Keratinocyte (primary cell): Measurements from ENCODE around the gene C8B. TPM values are rescaled to one million over a fixed set of nuclear protein-coding genes. Genes with fewer than 3 reads are reported as not detected.

ENCODE experiments used
- DNase-seq: peaks from one replicate; pipeline ENCODE4 v3.0.0-alpha.2; 2011; ENCODE audit warnings: low read depth, missing footprints, low spot score
- FAIRE-seq: peaks from 2 replicates; lab custom pipeline; 2011; peaks lifted over from hg19 to GRCh38; lab: Jason Lieb, UNC
- H2AFZ ChIP-seq: 2 replicates; pipeline ENCODE4 v1.6.0; 2012; ENCODE audit warnings: low read length, control low read depth, inconsistent platforms; ENCODE audit not compliant: control insufficient read depth
- H3K27ac ChIP-seq: 2 replicates; pipeline ENCODE4 v1.5.1; 2011; ENCODE audit warnings: low read length; ENCODE audit not compliant: control insufficient read depth, insufficient read depth
- H3K27me3 ChIP-seq: 3 replicates; pipeline ENCODE4 v1.6.0; 2011; ENCODE audit warnings: low read length; ENCODE audit not compliant: control insufficient read depth, insufficient read depth; ENCODE audit errors: extremely low read depth
- H3K36me3 ChIP-seq, 2 experiments: 2 replicates in 1 of 2; 3 replicates in 1 of 2; pipeline ENCODE4 v1.5.1; 2011; ENCODE audit warnings: low read length in 2 of 2, mild to moderate bottlenecking in 1 of 2; ENCODE audit not compliant: control insufficient read depth in 2 of 2, insufficient read depth in 2 of 2; ENCODE audit errors: extremely low read depth in 1 of 2
- H3K4me1 ChIP-seq: 3 replicates; pipeline ENCODE4 v1.5.1; 2011; ENCODE audit warnings: low read length; ENCODE audit not compliant: control insufficient read depth, insufficient read depth; ENCODE audit errors: extremely low read depth
- H3K4me2 ChIP-seq: 3 replicates; pipeline ENCODE4 v1.6.0; 2011; ENCODE audit warnings: low read depth, low read length; ENCODE audit not compliant: control insufficient read depth, insufficient read depth; ENCODE audit errors: extremely low read depth
- H3K4me3 ChIP-seq, 3 experiments: fragments of 200-600 bp in 1 of 3; sonication (generic) in 1 of 3; 2 replicates in 2 of 3; 3 replicates in 1 of 3; pipeline ENCODE4 v1.5.1; 2011 to 2016; ENCODE audit warnings: low read length in 3 of 3, mild to moderate bottlenecking in 3 of 3, control low read depth in 2 of 3, inconsistent platforms in 1 of 3, low read depth in 1 of 3, mixed read lengths in 1 of 3, mixed run types in 1 of 3, moderate library complexity in 1 of 3; ENCODE audit not compliant: control insufficient read depth in 2 of 3, insufficient read depth in 2 of 3; ENCODE audit errors: extremely low read depth in 1 of 3
- H3K79me2 ChIP-seq: 2 replicates; pipeline ENCODE4 v1.6.0; 2012; ENCODE audit warnings: low read length; ENCODE audit not compliant: control insufficient read depth, insufficient read depth
- H3K9ac ChIP-seq: 3 replicates; pipeline ENCODE4 v1.6.0; 2011; ENCODE audit warnings: low read length; ENCODE audit not compliant: control insufficient read depth, insufficient read depth; ENCODE audit errors: extremely low read depth
- H3K9me1 ChIP-seq: 3 replicates; pipeline ENCODE4 v1.6.0; 2011; ENCODE audit warnings: low read length; ENCODE audit not compliant: control insufficient read depth, insufficient read depth; ENCODE audit errors: extremely low read depth
- H3K9me3 ChIP-seq: 2 replicates; pipeline ENCODE4 v1.5.1; 2012; ENCODE audit warnings: low read depth, low read length; ENCODE audit not compliant: control insufficient read depth
- H4K20me1 ChIP-seq: 3 replicates; pipeline ENCODE4 v1.6.0; 2011; ENCODE audit warnings: low read length; ENCODE audit not compliant: control insufficient read depth, insufficient read depth; ENCODE audit errors: extremely low read depth
- EZH2 ChIP-seq: IDR thresholded peaks from one replicate; pipeline ENCODE4 v1.6.1; 2012; ENCODE audit warnings: inconsistent platforms, mild to moderate bottlenecking, low read length, moderate library complexity
- dilution Hi-C: fragments of 300-500 bp; cut with MboI; formaldehyde crosslinking; loops from one replicate; pipeline ENCODE4 v1.7.0; 2020; ENCODE audit warnings: low sequenced_read_pairs; ENCODE audit not compliant: extremely low pct_ligation_motif_present
- polyA plus RNA-seq, 5 experiments: library from polyadenylated mRNA; depleted of rRNA in 3 of 5; stranded (reverse) in 3 of 5; stranded (forward) in 1 of 5; unstranded in 1 of 5; fragments of >200 nt; gene quantifications; 1 replicate in 1 of 5; 2 replicates in 3 of 5; 3 replicates in 1 of 5; pipeline versions ENCODE4 v1.2.1 to v1.2.3, GENCODE V29; 2011 to 2012; ENCODE audit warnings: missing spikeins in 2 of 5, low read depth in 1 of 5, low replicate concordance in 1 of 5
- TF ChIP-seq, protein P1 (sequence below), 3 experiments: IDR thresholded peaks in 1 of 3; conservative IDR thresholded peaks in 1 of 3; optimal IDR thresholded peaks in 1 of 3; 2 replicates in 2 of 3; 3 replicates in 1 of 3; pipeline versions ENCODE3 to v1.5.1; 2011; ENCODE audit warnings: low read length in 3 of 3, mild to moderate bottlenecking in 3 of 3, moderate library complexity in 2 of 3, control low read depth in 1 of 3, inconsistent platforms in 1 of 3; ENCODE audit not compliant: insufficient read depth in 2 of 3; ENCODE audit errors: extremely low read depth in 1 of 3

C8B gene
- polyA plus RNA-seq, 1 donor (not counting 4 experiments of a cell fraction or from before 2014, with no cell fraction given): 0.04 TPM

DNA sequence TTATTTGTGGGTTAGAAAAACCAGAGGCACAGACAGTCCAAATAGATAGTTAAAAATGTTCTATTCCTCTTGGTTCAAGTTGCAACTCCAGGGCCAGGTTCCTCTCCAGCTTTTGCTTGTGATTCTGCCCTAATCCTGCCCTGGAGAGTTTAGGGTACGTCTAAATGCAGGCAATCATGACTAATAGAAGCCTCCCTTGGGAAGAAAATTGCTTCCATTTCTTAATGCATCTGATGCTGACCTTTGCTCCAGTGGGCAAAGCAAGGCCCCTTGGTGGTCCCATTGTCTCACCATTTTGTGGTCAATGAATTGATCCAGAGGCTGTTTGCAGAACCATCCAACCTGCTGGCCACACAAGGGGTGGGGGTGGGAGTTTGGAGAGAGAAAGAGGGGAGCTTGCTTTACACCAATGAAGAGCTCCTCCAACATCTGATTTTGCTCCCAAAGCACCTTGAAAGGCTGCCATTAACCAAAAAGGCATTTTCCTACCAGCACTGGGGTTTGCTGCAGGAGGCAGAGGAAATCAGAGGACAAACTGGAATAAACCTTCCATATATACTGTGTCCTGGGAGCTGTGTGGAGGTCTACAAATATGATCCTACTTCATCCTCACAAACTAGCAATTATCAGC lies 31.3 kb downstream of the C8B start:
- no peaks in the 10 kb centered on the region for H3K9me3 ChIP-seq
- FAIRE-seq: no peak
- H3K4me3 ChIP-seq: no peak overlapping the region
- no peaks in the 10 kb centered on the region for H3K27me3 ChIP-seq
- no peak overlapping the region for H2AFZ ChIP-seq
- no peak for DNase-seq
- H4K20me1 ChIP-seq: no peaks in the 10 kb centered on the region
- no peaks in the 10 kb centered on the region for H3K9me1 ChIP-seq
- no peaks in the 10 kb centered on the region for H3K4me1 ChIP-seq
- H3K79me2 ChIP-seq: no peaks in the 10 kb centered on the region
- H3K4me2 ChIP-seq: no peak overlapping the region
- no peaks in the 10 kb centered on the region for H3K36me3 ChIP-seq
- H3K27ac ChIP-seq: no peak overlapping the region
- no peak overlapping the region for H3K9ac ChIP-seq
- dilution Hi-C loops: no loop called here
- TF ChIP-seq EZH2: no peak
- TF ChIP-seq, protein P1, sequence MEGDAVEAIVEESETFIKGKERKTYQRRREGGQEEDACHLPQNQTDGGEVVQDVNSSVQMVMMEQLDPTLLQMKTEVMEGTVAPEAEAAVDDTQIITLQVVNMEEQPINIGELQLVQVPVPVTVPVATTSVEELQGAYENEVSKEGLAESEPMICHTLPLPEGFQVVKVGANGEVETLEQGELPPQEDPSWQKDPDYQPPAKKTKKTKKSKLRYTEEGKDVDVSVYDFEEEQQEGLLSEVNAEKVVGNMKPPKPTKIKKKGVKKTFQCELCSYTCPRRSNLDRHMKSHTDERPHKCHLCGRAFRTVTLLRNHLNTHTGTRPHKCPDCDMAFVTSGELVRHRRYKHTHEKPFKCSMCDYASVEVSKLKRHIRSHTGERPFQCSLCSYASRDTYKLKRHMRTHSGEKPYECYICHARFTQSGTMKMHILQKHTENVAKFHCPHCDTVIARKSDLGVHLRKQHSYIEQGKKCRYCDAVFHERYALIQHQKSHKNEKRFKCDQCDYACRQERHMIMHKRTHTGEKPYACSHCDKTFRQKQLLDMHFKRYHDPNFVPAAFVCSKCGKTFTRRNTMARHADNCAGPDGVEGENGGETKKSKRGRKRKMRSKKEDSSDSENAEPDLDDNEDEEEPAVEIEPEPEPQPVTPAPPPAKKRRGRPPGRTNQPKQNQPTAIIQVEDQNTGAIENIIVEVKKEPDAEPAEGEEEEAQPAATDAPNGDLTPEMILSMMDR (optimal IDR thresholded peaks at IDR 0.05 in 1 of 3, IDR thresholded peaks at IDR 0.05 in 1 of 3, conservative IDR thresholded peaks at IDR 0.05 in 1 of 3; ENCODE audit: extremely low read depth in 1 of 3, insufficient read depth in 2 of 3, low read length in 3 of 3): no peak

DNA sequence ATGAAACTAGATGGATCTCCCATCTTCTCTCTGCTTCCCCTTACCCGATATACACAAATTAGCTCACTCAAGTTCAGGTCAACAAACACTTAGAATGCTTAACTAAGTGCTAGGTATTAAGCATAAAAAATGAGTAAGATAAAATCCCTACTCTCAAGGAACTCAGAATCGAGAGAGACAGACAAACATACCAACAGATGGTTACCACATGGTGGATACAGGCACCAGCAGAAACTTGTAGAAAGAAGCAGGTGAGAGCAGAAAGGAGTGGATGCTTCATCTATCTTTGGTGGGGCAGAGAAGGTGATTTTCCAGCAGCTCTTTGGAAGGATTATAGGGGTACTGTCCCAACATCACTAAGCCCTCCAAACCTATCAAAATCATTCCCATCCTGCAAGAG lies 32.2 kb downstream of the C8B start:
- TF ChIP-seq, protein P1 (optimal IDR thresholded peaks at IDR 0.05 in 1 of 3, IDR thresholded peaks at IDR 0.05 in 1 of 3, conservative IDR thresholded peaks at IDR 0.05 in 1 of 3; ENCODE audit: extremely low read depth in 1 of 3, insufficient read depth in 2 of 3, low read length in 3 of 3): no peak
- no peak for TF ChIP-seq EZH2
- no peak overlapping the region for H3K4me3 ChIP-seq
- H3K9ac ChIP-seq: no peak overlapping the region
- H4K20me1 ChIP-seq: no peaks in the 10 kb centered on the region
- H2AFZ ChIP-seq: no peak overlapping the region
- H3K9me1 ChIP-seq: no peaks in the 10 kb centered on the region
- FAIRE-seq (no peak), DNase-seq (no peak)
- no peaks in the 10 kb centered on the region for H3K9me3 ChIP-seq
- no peaks in the 10 kb centered on the region for H3K27me3 ChIP-seq
- dilution Hi-C loops: no loop called here
- H3K4me2 ChIP-seq: no peak overlapping the region
- no peaks in the 10 kb centered on the region for H3K79me2 ChIP-seq
- no peaks in the 10 kb centered on the region for H3K36me3 ChIP-seq
- H3K4me1 ChIP-seq: no peaks in the 10 kb centered on the region
- H3K27ac ChIP-seq: no peak overlapping the region
